Nephron progenitor cell (in vitro differentiated cells): ENCODE data around the gene SEMA6A.

Source experiments
- DNase-seq: peaks from one replicate; pipeline ENCODE4 v3.0.0; 2021
- H3K27ac Mint-ChIP-seq: 2 replicates; pipeline ENCODE4 v1.8.0; 2021; ENCODE audit warnings: mild to moderate bottlenecking, moderate library complexity, mixed read lengths
- H3K27me3 Mint-ChIP-seq: 2 replicates; pipeline ENCODE4 v1.8.0; 2021; ENCODE audit warnings: mild to moderate bottlenecking, low read depth, mixed read lengths; ENCODE audit not compliant: poor library complexity
- H3K36me3 Mint-ChIP-seq: 2 replicates; pipeline ENCODE4 v1.8.0; 2021; ENCODE audit warnings: low read depth, mixed read lengths
- H3K4me1 Mint-ChIP-seq: 2 replicates; pipeline ENCODE4 v1.8.0; 2021; ENCODE audit warnings: mixed read lengths
- H3K4me3 Mint-ChIP-seq: 2 replicates; pipeline ENCODE4 v1.8.0; 2021; ENCODE audit warnings: mild to moderate bottlenecking, moderate library complexity, mixed read lengths
- H3K9me3 Mint-ChIP-seq: 2 replicates; pipeline ENCODE4 v1.8.0; 2021; ENCODE audit warnings: mild to moderate bottlenecking, moderate library complexity, mixed read lengths
- CTCF ChIP-seq: fragments of 200-600 bp; sonication (generic); IDR thresholded peaks from 2 replicates; pipeline ENCODE4 v1.5.0; 2021; ENCODE audit warnings: antibody characterized with exemption

The SEMA6A gene

GRCh38 chr5:116579144-116579543 is 4.5 kb upstream of the SEMA6A start:
- Mint-ChIP-seq H3K27me3 (peaks cover 14% of the 10 kb centered on the region), H3K9me3 (peaks cover 4% of the 10 kb centered on the region), H3K4me1 (peaks cover 15% of the 10 kb centered on the region), H3K4me3 (no peak overlapping the region), H3K27ac (no peak overlapping the region), H3K36me3 (no peaks in the 10 kb centered on the region)
- DNase-seq = no peak
- no peak for TF ChIP-seq CTCF

- Mint-ChIP-seq H3K36me3 (no peaks in the 10 kb centered on the region), H3K4me1 (peaks cover 10% of the 10 kb centered on the region), H3K27me3 (peaks cover 14% of the 10 kb centered on the region), H3K4me3 (no peak overlapping the region), H3K27ac (no peak overlapping the region), H3K9me3 (peaks cover 4% of the 10 kb centered on the region)
- TF ChIP-seq CTCF = no peak
- DNase-seq = no peak
These were observed 4.1 kb upstream of the SEMA6A start for GRCh38 chr5:116578676-116579075.

- H3K4me3 Mint-ChIP-seq = peak overlapping the region; percentile 98
These were observed 2.6 kb upstream of the SEMA6A start for GRCh38 chr5:116577064-116577788.

GRCh38 chr5:116576053-116576713 is 1.6 kb upstream of the SEMA6A start:
- Mint-ChIP-seq H3K4me3 (peak overlapping the region; percentile 98), H3K36me3 (no peaks in the 10 kb centered on the region), H3K27me3 (peaks cover 21% of the 10 kb centered on the region), H3K9me3 (peaks cover 4% of the 10 kb centered on the region), H3K4me1 (peaks cover 25% of the 10 kb centered on the region), H3K27ac (no peak overlapping the region)
- DNase-seq = peak; percentile 91
- peak; percentile 86 for TF ChIP-seq CTCF

More at GRCh38 chr5:116577064-116577788, 2.6 kb upstream of the SEMA6A start:
- no peak for TF ChIP-seq CTCF
- peaks cover 22% of the 10 kb centered on the region for H3K27me3 Mint-ChIP-seq
- H3K9me3 Mint-ChIP-seq = peaks cover 4% of the 10 kb centered on the region
- no peak for DNase-seq
- H3K27ac Mint-ChIP-seq = no peak overlapping the region
- peaks cover 15% of the 10 kb centered on the region for H3K4me1 Mint-ChIP-seq
- H3K36me3 Mint-ChIP-seq = no peaks in the 10 kb centered on the region

GRCh38 chr5:116575326-116576052 is 866 bp upstream of the SEMA6A start:
- Mint-ChIP-seq H3K9me3 (peaks cover 4% of the 10 kb centered on the region), H3K27ac (peak overlapping the region; percentile 70), H3K27me3 (peaks cover 18% of the 10 kb centered on the region), H3K4me3 (peak overlapping the region; percentile 98), H3K36me3 (no peaks in the 10 kb centered on the region), H3K4me1 (peaks cover 32% of the 10 kb centered on the region)
- no peak for TF ChIP-seq CTCF
- peak; percentile 42 for DNase-seq
